Activated T-cell treated with anti-CD3 and anti-CD28 coated beads for 4 hours (primary cell): ENCODE results near the gene AGFG1.

Experiments
- DNase-seq: peaks from one replicate; pipeline ENCODE4 v3.0.0-alpha.2; 2020

The AGFG1 gene, protein sequence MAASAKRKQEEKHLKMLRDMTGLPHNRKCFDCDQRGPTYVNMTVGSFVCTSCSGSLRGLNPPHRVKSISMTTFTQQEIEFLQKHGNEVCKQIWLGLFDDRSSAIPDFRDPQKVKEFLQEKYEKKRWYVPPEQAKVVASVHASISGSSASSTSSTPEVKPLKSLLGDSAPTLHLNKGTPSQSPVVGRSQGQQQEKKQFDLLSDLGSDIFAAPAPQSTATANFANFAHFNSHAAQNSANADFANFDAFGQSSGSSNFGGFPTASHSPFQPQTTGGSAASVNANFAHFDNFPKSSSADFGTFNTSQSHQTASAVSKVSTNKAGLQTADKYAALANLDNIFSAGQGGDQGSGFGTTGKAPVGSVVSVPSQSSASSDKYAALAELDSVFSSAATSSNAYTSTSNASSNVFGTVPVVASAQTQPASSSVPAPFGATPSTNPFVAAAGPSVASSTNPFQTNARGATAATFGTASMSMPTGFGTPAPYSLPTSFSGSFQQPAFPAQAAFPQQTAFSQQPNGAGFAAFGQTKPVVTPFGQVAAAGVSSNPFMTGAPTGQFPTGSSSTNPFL

DNA sequence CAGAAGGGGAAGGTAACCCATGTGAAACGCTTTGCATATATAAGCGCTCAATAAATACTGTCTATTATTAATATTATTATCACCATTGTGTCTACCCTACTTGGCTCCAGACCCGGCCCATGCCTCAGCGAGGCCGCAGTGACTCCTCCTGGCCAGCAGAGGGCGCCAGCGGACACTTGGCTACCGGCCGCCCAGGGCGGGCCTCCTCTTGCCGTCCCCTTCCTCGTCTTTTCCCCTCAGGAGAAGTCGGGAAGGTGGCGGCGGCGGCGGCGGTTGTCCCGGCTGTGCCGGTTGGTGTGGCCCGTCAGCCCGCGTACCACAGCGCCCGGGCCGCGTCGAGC is at the start of gene AGFG1:
Gene AGFG1, plus strand, starts transcription at position 233 of the 341 bp plus-strand sequence. CDS start 266 bp downstream, outside the sequence.
- peak; percentile 83 for DNase-seq

DNA sequence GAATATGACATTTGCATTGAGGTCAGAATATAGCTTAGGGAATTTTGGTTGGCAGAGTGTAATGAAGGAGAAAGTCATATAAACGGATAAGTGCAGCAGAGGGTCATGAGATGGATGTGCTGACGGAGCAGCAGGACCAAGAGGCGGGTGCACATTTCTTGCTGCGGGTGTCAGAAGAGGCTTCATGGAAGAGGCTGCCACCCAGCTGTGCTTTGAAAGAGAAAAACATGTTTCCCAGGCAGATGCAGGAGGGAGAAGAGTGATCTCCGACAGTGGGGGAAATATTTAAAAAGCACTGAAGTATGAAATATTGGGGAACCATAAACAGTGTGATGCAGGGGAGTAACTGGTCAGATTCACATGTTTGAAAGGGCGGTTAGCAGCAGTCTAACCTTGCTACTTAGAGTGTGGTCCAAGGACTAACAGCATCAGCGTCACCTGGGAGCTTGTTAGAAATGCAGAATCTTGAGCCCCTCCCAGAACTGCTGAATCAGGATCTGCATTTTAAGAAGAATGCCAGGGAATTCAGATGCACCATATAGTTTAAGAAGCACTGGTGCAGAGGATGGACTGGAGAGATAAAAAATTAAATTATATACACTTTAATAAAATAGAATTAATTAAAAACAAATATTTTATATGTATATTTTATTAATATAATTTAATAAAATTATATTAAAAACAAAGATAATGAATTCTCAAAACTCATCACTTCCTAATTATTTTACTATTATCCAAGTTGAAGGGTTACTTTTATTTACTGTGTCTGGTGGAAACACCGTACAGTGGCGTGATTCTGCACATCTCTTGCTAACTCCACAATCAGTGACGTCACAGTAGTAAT is 48.1 kb upstream of the AGFG1 start:
- DNase-seq, result no peak

DNA sequence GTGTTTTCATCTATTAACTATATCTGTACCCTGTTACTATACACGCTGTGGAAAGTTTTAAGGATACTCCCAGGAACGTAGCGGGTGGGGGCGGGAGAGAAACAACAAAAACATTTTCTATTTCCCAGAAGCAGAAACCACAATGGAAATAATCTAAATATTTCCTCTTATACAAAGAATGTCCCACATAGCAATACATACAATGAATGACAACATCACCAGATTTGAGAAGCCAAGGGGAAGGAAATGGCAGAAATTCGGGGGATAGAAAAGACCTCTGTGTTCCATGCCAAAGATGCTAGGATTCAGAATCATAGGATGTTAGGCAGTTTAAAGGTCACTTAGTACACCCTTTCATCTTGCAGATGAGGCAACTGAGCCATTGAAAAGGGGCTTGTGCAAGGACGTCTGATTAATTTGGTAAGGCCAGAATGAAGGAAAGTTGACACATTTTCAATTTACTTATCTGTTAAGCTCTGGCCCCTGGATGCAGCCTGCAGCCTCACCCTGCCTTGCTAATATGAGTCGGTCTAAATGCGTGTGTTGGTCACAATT is 43.1 kb upstream of the AGFG1 start:
- DNase-seq, result no peak

DNA sequence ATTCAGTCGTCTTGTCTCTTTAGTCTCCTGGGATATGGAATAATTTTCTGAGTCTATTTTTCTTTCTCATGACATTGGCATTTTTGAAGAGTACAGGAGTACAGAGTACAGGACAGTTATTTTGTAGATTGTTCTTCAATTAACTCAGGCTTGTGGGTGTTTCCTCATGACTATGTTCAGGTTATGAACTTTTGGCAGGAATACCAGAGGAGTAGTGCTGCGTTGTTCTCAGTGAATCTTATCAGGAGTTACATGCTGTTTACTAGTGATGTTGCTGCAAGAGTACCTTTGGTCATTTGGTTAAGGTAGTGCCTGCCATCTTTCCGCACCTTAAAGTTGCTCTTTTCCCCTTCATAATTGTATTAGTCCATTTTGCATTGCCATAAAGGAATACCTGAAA is 41.3 kb upstream of the AGFG1 start:
- DNase-seq, result no peak

DNA sequence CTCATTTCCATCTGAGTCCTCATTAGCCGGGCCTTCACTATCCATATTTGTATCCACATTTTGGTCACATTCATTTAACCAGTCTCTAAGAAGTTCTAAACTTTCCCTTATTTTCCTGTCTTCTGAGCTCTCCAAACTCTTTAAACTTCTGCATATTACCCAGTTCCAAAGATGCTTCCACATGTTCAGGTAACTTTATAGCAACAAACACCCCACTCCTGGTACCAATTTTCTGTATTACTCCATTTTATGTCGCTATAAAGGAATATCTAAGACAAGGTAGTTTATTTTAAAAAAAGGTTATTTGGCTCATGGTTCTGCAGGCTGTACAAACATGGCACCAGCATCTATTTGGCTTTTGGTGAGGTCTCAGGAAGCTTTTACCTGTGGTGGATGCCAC is 38.8 kb upstream of the AGFG1 start:
- DNase-seq, result no peak

DNA sequence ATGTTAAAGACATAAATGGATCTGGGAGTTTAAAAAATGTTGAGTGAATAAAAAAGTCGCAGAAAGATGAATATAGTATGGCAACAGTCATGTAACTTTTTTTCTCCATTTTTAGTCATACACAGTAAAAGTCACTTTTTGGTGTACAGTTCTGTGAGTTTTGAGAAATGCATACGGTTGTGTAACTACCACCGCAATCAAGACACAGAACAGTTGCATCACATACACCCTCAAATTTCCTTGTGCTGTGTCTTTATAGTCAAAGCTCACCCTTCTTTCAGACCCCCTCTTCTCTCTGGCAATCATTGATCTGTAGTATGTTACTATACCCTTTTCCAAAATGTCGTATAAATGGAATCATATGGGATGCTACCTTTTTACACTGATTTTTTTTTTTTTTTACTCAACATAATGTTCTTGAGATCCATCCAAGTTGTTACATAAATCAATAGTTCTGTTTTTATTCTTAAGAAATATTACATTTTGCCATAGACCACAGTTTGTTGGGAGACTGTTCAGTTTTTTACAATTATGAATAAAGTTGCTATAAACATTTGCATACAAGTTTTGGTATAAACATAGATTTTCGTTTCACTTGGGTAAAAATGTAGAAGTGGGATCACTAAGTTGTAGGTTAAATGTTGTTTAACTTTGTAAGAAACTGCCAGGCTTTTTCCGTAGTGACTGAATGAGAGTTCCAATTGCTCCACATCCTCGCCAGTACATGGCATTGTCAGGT is 35.4 kb upstream of the AGFG1 start:
- no peak for DNase-seq

DNA sequence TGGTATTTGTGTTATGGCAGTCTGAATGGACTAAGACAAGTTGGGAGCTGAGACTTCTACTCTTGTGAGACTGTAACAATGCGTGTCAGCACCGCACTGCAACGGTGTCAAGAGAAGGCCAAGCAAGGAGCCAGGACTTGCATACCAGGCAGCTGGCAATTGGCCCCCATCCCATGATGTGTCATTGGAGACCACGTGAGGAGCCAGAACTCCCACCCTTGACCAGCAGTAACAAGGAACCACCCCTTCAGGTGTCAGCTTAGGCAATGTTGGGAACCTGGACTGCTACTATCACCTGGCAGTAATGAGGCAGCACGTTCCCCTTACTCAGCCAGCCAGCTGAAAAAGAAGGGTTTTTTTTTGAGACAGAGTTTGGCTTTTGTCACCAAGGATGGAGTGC is 32.7 kb upstream of the AGFG1 start:
- DNase-seq, result no peak

DNA sequence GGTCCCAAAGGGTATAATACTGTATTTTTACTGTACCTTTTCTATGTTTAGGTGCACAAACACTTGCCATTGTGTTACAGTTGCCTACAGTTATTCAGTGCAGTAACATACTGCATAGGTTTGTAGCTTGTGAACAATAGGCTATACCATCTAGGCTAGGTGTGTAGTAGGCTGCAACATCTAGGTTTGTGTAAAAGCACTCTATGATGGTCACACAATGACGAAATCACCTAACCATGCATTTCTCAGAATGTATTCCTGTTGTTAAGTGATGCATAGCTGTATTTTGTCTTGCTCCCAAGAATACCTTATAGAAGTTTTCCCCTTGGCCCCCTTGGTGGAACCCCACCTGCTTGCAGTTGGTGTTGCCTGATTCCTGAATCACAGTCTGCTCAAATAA is 29.3 kb upstream of the AGFG1 start:
- no peak for DNase-seq

DNA sequence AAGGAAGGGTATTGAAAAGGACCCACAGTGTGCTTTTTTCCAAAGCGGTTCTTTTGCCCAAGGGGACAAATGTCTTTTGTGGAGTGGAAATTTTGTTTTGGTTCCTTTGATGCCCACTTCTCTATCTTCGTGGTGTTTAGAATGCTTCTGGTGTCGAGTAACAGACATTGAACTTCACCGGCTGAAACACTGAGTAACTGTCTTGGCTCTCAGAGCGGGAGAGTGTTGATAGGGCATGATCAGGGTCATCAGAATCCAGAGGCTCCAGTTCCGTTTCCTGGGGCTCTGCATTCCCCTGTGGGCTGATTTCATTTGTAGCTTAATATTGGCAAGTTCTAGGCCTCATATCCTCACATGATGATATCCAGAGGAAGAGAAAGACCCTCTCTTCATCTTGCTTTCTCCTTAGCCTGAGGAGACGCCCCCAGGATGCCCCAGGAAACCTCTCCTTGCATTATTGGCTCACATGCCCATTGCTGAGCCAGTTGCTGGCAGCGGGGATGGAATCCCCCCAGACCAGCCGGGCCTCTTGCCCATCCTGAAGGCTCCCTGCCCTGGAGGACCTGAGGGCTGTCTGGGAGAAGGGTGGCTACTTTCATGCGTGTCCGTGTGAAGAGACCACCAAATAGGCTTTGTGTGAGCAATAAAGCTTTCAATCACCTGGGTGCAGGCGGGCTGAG is 27.9 kb upstream of the AGFG1 start:
- DNase-seq, result no peak

DNA sequence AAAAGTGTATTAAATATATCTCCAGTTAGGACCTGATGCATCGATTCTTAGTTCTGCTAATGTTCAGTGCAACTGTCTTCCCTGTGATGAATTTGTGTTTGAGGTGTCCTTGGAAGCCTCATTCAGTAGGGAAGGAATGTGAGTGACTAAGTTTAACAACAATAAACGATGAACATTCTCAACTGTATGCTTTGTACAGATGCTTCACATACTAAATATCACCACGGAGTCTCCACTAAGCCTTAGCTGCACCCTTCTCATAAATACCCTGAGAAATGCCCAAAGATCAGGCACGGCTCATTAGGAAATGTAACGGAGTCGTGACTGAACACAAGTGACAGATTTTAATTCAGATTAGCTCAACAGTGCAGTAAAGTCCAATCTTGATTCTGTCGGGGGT is 24.4 kb upstream of the AGFG1 start:
- no peak for DNase-seq

DNA sequence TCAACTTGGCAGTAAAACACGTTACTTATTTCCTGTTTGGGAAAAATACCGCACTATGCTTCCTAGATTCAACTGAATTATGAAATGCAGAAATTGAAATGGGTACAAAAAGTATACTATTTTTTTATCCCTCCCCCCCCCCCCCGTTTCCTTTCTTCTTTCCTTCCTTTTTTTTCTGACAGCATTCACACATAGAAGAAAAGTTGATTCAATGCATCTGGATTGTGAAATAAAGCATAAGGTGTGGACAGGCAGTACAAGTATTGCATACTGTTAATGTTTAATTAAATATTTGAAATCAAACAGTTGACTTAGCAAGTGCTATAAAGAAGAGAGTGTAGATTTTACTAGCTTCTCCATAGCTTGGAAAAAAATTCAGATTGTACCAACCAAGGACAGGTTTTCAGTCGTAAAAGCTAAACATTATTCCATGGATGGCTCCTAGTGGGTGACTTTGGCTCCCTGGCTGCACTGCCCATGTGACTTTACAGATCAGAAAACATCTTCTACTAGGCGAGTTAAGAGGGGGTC is 21.6 kb upstream of the AGFG1 start:
- no peak for DNase-seq

DNA sequence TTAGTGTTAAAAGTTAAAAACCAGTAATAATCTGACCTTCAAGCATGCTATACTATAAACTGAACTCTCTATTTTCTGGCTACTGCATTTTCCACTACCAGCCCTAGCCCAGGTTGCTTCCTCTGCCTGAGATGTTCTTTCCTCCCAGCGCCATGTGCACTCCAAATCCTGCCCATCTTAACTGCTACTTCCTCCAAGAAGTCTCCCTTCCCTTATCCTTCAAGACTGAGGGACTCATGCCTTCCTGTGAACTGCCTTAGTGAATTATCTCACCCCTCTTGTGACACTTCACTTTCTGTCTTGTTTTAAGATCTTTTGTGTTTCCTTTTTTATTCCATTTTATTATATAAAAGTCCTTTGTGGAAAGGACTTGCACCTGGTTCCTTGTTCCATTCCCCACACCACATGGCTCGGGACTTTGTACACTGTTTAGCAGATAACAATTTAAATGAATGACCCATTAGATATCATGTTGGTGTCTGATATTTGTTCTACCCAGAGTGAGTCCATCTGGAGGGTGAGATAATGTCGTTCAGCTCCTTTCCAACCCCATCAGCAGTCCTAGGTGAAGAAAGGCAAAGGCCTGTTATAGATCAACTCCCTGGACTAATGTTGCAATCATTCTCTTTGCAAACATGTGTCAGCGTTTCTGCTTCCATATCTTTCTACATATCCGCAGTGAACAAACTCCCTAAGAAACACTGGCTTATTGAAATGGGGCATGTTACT is 20.9 kb upstream of the AGFG1 start:
- no peak for DNase-seq

DNA sequence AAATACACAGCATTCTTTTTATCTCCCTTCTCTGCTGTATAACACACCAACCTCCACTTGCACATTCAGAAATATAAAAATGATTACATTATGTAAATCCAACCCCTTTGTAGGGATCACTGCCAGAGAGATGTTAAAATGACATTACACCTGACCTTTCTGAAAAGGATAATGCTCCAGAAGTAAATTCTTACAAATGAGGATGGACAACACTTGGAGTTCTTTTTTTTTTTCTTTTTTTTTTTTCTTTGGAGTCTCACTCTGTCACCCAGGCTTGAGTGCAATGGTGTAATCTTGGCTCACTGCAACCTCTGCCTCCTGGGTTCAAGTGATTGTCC is 20.3 kb upstream of the AGFG1 start:
- no peak for DNase-seq

DNA sequence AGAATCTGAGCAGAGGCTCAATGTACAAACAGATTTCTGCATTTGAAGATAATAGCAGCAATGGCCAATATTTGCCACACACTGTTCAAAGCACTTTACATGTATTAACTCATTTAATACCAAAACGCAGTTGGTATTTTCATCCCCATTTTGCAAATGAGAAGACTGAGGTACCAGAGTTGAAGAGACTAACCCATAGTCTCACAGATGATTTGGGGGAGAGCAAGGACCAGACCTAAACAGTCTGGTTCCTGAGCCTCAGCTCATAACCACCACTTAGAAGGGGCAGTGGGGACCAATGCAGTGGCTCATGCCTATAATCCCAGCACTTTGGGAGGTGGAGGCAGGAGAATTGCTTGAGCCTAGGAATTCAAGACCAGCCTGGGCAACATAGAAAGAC is 18.1 kb upstream of the AGFG1 start:
- no peak for DNase-seq

DNA sequence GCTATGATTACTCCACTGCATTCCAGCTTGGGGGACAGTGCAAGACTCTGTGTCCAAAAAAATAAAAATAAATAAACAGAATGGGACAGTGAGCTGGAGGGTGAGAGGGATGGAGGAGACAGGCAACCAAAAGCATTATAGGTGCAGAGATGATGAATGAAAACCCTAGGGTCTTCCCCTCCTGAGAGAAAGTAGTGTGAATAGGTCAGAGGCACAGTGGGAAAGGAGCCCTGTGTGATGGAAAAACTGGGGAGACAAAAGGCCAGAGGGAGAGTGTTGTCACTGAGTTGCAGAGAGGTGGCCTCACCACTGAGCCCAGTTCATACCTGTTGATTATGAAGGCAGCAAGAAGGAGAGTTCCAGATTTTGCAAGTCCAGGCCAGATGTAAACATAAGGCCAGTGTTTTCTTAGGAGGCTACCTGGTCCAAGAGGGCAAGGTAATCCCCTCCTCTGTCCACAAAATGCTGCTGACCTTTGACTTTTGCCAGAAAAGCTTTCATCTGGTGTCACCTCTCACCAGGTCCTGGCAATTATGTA is 17.6 kb upstream of the AGFG1 start:
- no peak for DNase-seq

DNA sequence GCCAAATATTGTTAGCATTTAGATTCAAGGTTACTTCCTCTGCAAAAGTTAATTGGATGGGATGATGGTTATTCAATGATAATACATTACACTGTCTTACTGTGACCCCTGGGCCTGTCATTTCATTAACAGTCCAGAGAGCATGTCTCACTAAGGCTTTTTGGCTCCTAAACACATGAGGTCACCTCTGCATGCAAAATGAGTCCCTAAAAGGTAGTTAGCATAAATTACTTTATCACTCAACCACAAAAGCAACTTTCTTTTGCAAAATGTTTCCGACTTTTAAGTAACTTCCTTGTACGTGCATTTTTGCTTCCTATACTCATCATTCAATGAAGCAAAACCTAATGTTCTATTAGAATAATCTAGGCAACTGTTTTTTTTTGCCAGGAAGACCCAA is 16.8 kb upstream of the AGFG1 start:
- no peak for DNase-seq

DNA sequence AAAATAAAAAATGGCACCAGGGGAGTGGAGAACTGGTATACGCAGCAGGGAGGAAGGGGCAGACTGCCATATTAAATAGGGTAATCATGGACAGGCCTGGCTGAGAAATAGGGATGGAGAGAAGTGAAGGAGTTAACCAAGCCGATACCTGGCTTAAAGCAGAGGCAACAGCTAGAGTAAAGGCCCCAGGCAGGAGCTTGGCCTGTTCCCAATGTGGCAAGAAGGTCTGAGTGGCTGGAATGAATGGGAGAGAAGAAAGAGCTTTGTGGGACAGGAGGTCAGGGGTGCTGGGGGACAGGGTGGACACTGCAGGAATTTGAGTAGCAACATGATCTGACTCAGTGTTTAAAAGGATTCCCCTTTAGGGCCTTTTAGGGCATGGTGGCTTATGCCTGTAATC is 15.9 kb upstream of the AGFG1 start:
- no peak for DNase-seq

DNA sequence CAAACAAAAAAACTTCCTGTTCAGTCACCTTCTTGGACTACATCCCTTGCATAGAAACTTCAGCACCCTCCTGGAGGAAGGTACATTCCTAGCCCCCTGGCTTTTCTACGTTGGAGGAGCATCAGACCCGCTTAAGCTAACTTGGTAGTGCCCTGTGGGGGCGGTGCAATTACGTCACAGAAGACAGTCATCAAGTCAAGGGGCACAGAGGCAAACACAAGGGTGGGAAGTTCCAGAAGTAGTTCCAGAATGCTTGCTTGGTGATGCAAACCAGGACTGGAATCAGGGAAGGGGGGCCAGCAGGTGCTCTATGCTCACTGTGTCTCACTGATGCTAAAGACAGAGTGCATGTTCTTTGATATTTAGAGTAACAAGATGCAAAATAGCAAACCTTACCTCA is 15.2 kb upstream of the AGFG1 start:
- DNase-seq, result no peak

DNA sequence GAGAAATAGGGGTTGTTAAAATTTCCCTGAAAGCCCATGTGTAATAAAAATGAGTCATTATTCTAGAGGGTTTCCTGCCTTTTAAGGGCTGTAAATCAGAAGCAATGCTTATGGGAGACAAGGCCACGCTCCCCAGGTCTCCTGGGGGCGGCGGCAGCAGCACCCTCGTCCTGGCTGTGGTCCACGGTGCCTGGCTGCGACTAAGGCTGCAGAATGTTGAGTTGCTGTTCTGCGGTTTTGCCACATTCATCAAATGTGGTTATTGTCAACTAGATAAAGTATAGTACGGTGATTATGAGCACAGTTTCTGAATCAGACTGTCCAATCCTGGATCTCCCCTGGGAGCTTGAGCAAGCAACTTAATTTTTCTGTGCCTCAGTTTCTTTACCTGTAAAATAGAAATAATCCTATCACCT is 11.9 kb upstream of the AGFG1 start:
- peak; percentile 59 for DNase-seq

DNA sequence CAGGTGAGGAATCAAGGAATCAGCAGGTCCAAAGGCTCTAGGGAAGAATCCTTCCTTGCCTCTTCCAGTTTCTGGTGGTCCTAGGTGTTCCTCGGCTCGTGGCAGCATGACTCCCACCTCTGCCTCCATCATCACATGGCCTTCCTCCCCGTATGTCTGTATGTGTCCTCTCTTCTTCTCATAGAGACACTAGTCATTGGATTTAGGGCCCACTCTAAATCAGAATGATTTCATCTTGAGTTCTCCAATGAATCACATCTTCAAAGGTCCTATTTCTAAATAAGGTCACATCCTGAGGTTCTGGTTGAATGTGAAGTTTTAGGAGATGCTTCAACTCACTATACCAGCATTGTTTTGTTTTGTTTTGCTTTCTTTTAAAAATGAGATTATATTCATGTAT is 11.1 kb upstream of the AGFG1 start:
- no peak for DNase-seq

DNA sequence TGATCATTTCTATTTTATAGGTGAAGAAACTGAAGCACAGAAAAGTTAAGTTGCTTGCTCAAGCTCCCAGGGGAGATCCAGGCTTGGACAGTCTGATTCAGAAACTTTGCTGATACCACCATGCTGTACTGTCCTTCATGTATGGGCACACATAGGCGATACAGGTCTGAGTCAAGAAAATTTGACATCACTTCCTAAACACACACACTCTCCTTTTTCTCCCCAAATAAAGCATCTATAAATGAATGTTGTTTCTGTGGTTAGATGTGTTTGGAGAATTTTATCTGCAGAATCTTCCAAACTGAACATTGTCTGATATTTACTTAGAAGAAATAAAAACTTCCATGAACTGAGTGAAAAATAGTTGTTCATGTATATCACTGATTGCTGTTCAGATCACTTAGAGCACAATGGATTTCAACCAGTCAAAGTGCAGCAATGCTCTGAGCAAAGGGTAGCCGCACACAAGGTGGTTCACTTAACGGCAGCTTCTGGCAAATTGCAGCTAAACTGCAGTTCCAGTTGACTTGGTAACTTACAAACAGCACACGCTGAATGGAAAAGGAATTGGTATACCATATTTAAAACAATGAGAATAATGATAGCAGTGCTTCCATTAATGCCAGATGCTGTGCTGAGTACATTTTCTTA is 10.0 kb upstream of the AGFG1 start:
- DNase-seq, result no peak
